ENCODE data around the gene AKAP13.

DNA sequence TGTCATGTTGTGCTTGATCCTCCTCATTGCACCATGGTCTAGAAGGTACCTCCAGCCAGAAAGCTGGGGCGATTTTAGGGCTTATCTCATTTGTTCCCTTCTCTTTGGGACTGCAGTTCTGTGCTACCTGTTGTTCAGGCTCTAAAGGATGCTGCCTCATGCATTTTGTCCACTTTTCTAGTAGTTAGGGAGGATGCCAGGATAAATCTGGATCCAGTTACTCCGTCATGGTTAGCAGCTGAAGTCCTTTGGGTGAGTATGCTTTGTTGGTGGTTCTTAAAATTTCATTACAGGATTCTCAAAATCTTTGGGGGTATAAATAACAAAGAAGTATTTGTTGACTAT, 8.9 kb downstream of the AKAP13 start:
- TF ChIP-seq EZH2phosphoT487 (conservative IDR thresholded peaks at IDR 0.05; ENCODE audit: low read length) (no peak), CTCF (IDR thresholded peaks at IDR 0.05; ENCODE audit: insufficient read depth, low read length, poor library complexity, severe bottlenecking) (no peak)

Measured in SU-DHL-6 (cell line).